EH (cell line): ENCODE results near the gene SETBP1.
A peak's percentile ranks its signal among the peaks of the same experiment; 100 is the strongest.

ENCODE experiments used
- DNase-seq: peaks from one replicate; pipeline ENCODE4 v3.0.0-alpha.2; 2015; ENCODE audit warnings: low read depth

SETBP1 gene

GRCh38 chr18:44901283-44901682 lies 220.6 kb downstream of the SETBP1 start:
- no peak for DNase-seq

GRCh38 chr18:44903327-44903726 lies 222.6 kb downstream of the SETBP1 start:
- DNase-seq = no peak

- no peak for DNase-seq
These were observed 224.1 kb downstream of the SETBP1 start for GRCh38 chr18:44904768-44905167.

- no peak for DNase-seq
These were observed 228.6 kb downstream of the SETBP1 start for GRCh38 chr18:44909191-44909719.

- no peak for DNase-seq
These were observed 230.6 kb downstream of the SETBP1 start for GRCh38 chr18:44911260-44911659.

- no peak for DNase-seq
These were observed 231.1 kb downstream of the SETBP1 start for GRCh38 chr18:44911773-44912172.

- DNase-seq = no peak
These were observed 232.2 kb downstream of the SETBP1 start for GRCh38 chr18:44912740-44913478.

GRCh38 chr18:44914028-44914427 lies 233.3 kb downstream of the SETBP1 start:
- no peak for DNase-seq

- DNase-seq = no peak
These were observed 234.5 kb downstream of the SETBP1 start for GRCh38 chr18:44915213-44915612.

- DNase-seq = no peak
These were observed 235.0 kb downstream of the SETBP1 start for GRCh38 chr18:44915661-44916060.

GRCh38 chr18:44916429-44917207 lies 235.9 kb downstream of the SETBP1 start:
- DNase-seq = no peak

- DNase-seq = no peak
These were observed 236.8 kb downstream of the SETBP1 start for GRCh38 chr18:44917216-44918141.

GRCh38 chr18:44918142-44918476 lies 237.4 kb downstream of the SETBP1 start:
- no peak for DNase-seq

GRCh38 chr18:44920441-44920840 lies 239.8 kb downstream of the SETBP1 start:
- no peak for DNase-seq

GRCh38 chr18:44921974-44922373 lies 241.3 kb downstream of the SETBP1 start:
- DNase-seq = no peak

- no peak for DNase-seq
These were observed 242.3 kb downstream of the SETBP1 start for GRCh38 chr18:44922968-44923367.

GRCh38 chr18:44924785-44925499 lies 244.3 kb downstream of the SETBP1 start:
- no peak for DNase-seq

- peak; percentile 53 for DNase-seq
These were observed 246.6 kb downstream of the SETBP1 start for GRCh38 chr18:44927127-44927849.

GRCh38 chr18:44934901-44935300 lies 254.2 kb downstream of the SETBP1 start:
- no peak for DNase-seq

- DNase-seq = no peak
These were observed 254.8 kb downstream of the SETBP1 start for GRCh38 chr18:44935455-44935854.

GRCh38 chr18:44936485-44936884 lies 255.8 kb downstream of the SETBP1 start:
- DNase-seq = no peak
